Measurements from ENCODE around the gene SCTR. TPM values are rescaled to one million over a fixed set of nuclear protein-coding genes. Genes with fewer than 3 reads are reported as not detected.

The SCTR gene
- total RNA-seq, 1 experiment from 2014 or later = not detected

GRCh38 chr2:119476301-119477112 is 47.8 kb downstream of the SCTR start (continued):
- TF ChIP-seq MXD4 (CRISPR knock-in tag; IDR thresholded peaks at IDR 0.05; ENCODE audit: borderline replicate concordance) (no peak), JAZF1 (CRISPR knock-in tag; IDR thresholded peaks at IDR 0.05) (no peak), TP53 (CRISPR knock-in tag; IDR thresholded peaks at IDR 0.05) (no peak), NR2C2 (CRISPR knock-in tag; IDR thresholded peaks at IDR 0.05) (no peak), RELA (CRISPR knock-in tag; IDR thresholded peaks at IDR 0.05; ENCODE audit: borderline replicate concordance) (no peak), GABPB1 (CRISPR knock-in tag; IDR thresholded peaks at IDR 0.05) (peak; percentile 49; the same call in 1 of the 2 replicates), ZNF416 (CRISPR knock-in tag; IDR thresholded peaks at IDR 0.05) (no peak), MAX (CRISPR knock-in tag; IDR thresholded peaks at IDR 0.05) (peak; percentile 62; the same call in 1 of the 2 replicates), ZBTB43 (CRISPR knock-in tag; IDR thresholded peaks at IDR 0.05) (no peak), FOXP1 (CRISPR knock-in tag; IDR thresholded peaks at IDR 0.05; ENCODE audit: borderline replicate concordance) (0 out of 2 replicates have a peak, but pooled peaks have one; percentile 15), TCF7 (CRISPR knock-in tag; IDR thresholded peaks at IDR 0.05; ENCODE audit: low read depth) (no peak), ERG (CRISPR knock-in tag; IDR thresholded peaks at IDR 0.05) (no peak), ZNF512 (CRISPR knock-in tag; IDR thresholded peaks at IDR 0.05; ENCODE audit: borderline replicate concordance) (no peak), ELF4 (CRISPR knock-in tag; IDR thresholded peaks at IDR 0.05; ENCODE audit: low read depth) (no peak)
- TF ChIP-seq, protein P1, sequence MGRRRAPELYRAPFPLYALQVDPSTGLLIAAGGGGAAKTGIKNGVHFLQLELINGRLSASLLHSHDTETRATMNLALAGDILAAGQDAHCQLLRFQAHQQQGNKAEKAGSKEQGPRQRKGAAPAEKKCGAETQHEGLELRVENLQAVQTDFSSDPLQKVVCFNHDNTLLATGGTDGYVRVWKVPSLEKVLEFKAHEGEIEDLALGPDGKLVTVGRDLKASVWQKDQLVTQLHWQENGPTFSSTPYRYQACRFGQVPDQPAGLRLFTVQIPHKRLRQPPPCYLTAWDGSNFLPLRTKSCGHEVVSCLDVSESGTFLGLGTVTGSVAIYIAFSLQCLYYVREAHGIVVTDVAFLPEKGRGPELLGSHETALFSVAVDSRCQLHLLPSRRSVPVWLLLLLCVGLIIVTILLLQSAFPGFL (CRISPR knock-in tag; IDR thresholded peaks at IDR 0.05; ENCODE audit: borderline replicate concordance) = no peak
- TF ChIP-seq, protein P2, sequence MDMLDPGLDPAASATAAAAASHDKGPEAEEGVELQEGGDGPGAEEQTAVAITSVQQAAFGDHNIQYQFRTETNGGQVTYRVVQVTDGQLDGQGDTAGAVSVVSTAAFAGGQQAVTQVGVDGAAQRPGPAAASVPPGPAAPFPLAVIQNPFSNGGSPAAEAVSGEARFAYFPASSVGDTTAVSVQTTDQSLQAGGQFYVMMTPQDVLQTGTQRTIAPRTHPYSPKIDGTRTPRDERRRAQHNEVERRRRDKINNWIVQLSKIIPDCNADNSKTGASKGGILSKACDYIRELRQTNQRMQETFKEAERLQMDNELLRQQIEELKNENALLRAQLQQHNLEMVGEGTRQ (CRISPR knock-in tag; IDR thresholded peaks at IDR 0.05) = 0 out of 2 replicates have a peak, but pooled peaks have one; percentile 31
- TF ChIP-seq, protein P3, sequence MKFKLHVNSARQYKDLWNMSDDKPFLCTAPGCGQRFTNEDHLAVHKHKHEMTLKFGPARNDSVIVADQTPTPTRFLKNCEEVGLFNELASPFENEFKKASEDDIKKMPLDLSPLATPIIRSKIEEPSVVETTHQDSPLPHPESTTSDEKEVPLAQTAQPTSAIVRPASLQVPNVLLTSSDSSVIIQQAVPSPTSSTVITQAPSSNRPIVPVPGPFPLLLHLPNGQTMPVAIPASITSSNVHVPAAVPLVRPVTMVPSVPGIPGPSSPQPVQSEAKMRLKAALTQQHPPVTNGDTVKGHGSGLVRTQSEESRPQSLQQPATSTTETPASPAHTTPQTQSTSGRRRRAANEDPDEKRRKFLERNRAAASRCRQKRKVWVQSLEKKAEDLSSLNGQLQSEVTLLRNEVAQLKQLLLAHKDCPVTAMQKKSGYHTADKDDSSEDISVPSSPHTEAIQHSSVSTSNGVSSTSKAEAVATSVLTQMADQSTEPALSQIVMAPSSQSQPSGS (CRISPR knock-in tag; IDR thresholded peaks at IDR 0.05; ENCODE audit: borderline replicate concordance, low read depth) = no peak
- TF ChIP-seq, protein P4, sequence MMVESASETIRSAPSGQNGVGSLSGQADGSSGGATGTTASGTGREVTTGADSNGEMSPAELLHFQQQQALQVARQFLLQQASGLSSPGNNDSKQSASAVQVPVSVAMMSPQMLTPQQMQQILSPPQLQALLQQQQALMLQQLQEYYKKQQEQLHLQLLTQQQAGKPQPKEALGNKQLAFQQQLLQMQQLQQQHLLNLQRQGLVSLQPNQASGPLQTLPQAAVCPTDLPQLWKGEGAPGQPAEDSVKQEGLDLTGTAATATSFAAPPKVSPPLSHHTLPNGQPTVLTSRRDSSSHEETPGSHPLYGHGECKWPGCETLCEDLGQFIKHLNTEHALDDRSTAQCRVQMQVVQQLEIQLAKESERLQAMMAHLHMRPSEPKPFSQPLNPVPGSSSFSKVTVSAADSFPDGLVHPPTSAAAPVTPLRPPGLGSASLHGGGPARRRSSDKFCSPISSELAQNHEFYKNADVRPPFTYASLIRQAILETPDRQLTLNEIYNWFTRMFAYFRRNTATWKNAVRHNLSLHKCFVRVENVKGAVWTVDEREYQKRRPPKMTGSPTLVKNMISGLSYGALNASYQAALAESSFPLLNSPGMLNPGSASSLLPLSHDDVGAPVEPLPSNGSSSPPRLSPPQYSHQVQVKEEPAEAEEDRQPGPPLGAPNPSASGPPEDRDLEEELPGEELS (CRISPR knock-in tag; IDR thresholded peaks at IDR 0.05) = no peak
